ENCODE measurements around the gene CNOT6.

The CNOT6 gene

DNA sequence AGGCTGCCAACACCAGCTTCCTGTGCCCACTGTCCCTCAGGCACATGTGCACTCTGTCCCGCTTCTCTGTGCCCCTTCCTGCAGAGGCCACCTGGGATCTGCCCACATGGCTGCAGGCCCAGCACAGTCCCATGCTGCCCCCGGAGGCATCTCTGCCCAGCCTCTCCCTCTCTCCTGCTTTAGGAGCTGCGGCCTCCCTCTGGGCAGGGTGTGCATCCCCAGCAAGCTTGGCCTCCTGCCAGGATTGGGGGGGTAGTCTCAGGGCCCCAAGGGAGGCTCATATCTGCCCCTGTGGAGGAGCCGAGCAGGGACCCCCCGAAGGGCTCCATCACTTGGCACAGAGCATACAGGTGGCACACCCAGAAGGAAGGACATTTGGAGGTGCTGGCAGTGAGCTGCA is 130.4 kb downstream of the CNOT6 start:
- DNase-seq = no peak

GRCh38 chr5:180625125-180625790 is 131.1 kb downstream of the CNOT6 start:
- DNase-seq = no peak

- DNase-seq = no peak
Measured at GRCh38 chr5:180625791-180626660, 131.8 kb downstream of the CNOT6 start.

GRCh38 chr5:180626661-180627385 is 132.6 kb downstream of the CNOT6 start:
- DNase-seq = no peak

DNA sequence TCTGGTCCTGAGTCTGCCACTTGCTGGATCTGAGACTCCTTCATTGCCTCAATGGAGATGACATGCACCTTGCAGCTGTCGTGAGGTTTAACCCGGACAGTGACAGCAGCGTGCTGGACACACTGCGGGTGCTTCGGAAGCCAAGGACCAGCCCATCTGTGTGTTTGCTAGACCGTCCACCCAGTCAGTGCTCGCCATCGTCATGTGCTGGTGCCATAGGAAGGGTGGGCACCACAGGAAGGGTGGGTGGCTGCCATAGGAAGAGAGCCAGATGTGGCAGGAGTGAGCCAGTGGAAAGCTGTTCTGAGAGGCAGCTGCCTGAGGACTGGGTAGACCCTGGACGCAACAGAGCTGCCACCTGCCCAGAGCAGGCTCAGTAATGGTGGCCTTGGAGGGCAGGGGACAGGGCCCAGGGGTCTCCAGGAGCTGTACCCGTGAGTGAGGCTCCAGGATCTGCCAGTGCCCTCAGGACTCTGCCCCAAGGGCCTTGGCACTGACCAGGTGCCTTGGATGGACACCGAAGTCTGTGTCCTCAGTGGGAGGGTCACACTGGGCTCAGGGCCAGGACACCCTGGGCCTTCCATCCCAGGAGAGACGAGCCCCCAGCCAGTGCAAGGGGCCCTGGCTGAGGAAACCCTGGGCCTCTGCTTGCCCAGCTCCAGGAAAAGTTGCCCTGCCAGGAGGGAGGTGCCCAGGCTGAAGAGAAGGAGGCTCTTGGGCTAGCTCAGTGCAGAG is 133.4 kb downstream of the CNOT6 start:
- DNase-seq = no peak

All from activated naive CD4-positive, alpha-beta T cell treated with Interleukin-2 at 50 U/mL for 16 hours (primary cell).